GM12878 (cell line): ENCODE measurements around the gene ADCYAP1R1. TPM values are rescaled to one million over a fixed set of nuclear protein-coding genes. Genes with fewer than 3 reads are reported as not detected.

ENCODE experiments used
- ATAC-seq: fragments of 200-7000 bp; cut with Tn5 transposase; 3 replicates; pipeline ENCODE4 v1.9.1; 2020; ENCODE audit warnings: mild to moderate bottlenecking, moderate library complexity
- BruUV-seq: library from RNA; stranded (reverse); fragments of 400-500 nt; replicated peaks from 2 replicates; lab custom pipeline; 2021; lab: Mats Ljungman, UMichigan
- CTCF ChIA-PET: fragments of 300-600 bp; sonication (Branson Sonifier 250); formaldehyde crosslinking; extraction: SDS; loops from one replicate; lab custom pipeline; 2021; ENCODE audit warnings: inconsistent platforms; lab: Yijun Ruan, JAX
- POLR2A ChIA-PET: fragments of 350-600 bp; formaldehyde crosslinking; extraction: SDS; loops from one replicate; lab custom pipeline; 2021; ENCODE audit warnings: inconsistent platforms; lab: Charles Lee
- RAD21 ChIA-PET: fragments of 300-600 bp; sonication (Branson Sonifier 250); formaldehyde crosslinking; loops from one replicate; lab custom pipeline; 2023; ENCODE audit warnings: antibody characterized with exemption; ENCODE audit not compliant: unreplicated experiment; lab: Charles Lee
- SMC1A ChIA-PET: fragments of 300-600 bp; sonication (Branson Sonifier 250); formaldehyde crosslinking; loops from one replicate; lab custom pipeline; 2023; ENCODE audit not compliant: unreplicated experiment, uncharacterized antibody; lab: Charles Lee
- DNase-seq: peaks from one replicate; pipeline ENCODE4 v3.0.0-alpha.2; 2011; ENCODE audit warnings: low read depth, low spot score
- FAIRE-seq: peaks from 3 replicates; lab custom pipeline; 2011; peaks lifted over from hg19 to GRCh38; lab: Jason Lieb, UNC
- H2AFZ ChIP-seq: 2 replicates; pipeline ENCODE4 v1.6.0; 2011; ENCODE audit warnings: low read depth, low read length, control low read depth; ENCODE audit not compliant: control insufficient read depth
- H3K27ac ChIP-seq: 2 replicates; pipeline ENCODE4 v1.5.1; 2011; ENCODE audit warnings: control low read depth; ENCODE audit not compliant: control insufficient read depth, insufficient read depth
- H3K27me3 ChIP-seq, 2 experiments: replicated peaks in 1 of 2; 2 replicates each; pipeline versions ENCODE4 v1.6.0 to v1.6.1; 2011; ENCODE audit warnings: low read length in 1 of 2; ENCODE audit not compliant: control insufficient read depth in 2 of 2, insufficient read depth in 2 of 2
- H3K36me3 ChIP-seq, 2 experiments: 2 replicates each; pipeline ENCODE4 v1.5.1; 2011; ENCODE audit warnings: low read length in 1 of 2; ENCODE audit not compliant: control insufficient read depth in 2 of 2, insufficient read depth in 2 of 2
- H3K4me1 ChIP-seq: 2 replicates; pipeline ENCODE4 v1.6.1; 2011; ENCODE audit warnings: mild to moderate bottlenecking, low read length, moderate library complexity, mixed read lengths; ENCODE audit not compliant: control insufficient read depth, insufficient read depth
- H3K4me2 ChIP-seq: 2 replicates; pipeline ENCODE4 v1.6.0; 2011; ENCODE audit warnings: control low read depth; ENCODE audit not compliant: control insufficient read depth, insufficient read depth
- H3K4me3 ChIP-seq: fragments of 200-600 bp; sonication (generic); 2 replicates; pipeline ENCODE4 v1.5.1; 2016
- H3K79me2 ChIP-seq: 2 replicates; pipeline ENCODE4 v1.6.0; 2011; ENCODE audit warnings: low read length; ENCODE audit not compliant: control insufficient read depth, insufficient read depth
- H3K9ac ChIP-seq: 2 replicates; pipeline ENCODE4 v1.8.0; 2011; ENCODE audit warnings: low read length, control low read depth, mixed read lengths; ENCODE audit not compliant: control insufficient read depth, insufficient read depth
- H3K9me3 ChIP-seq: replicated peaks from 3 replicates; pipeline ENCODE4 v1.5.1; 2011; ENCODE audit warnings: mild to moderate bottlenecking, low read length; ENCODE audit not compliant: control insufficient read depth, insufficient read depth
- H4K20me1 ChIP-seq: 2 replicates; pipeline ENCODE4 v1.6.0; 2011; ENCODE audit not compliant: control insufficient read depth, insufficient read depth
- CBX3 ChIP-seq: fragments of 200-600 bp; sonication (generic); IDR thresholded peaks from 2 replicates; pipeline ENCODE4 v1.6.1; 2016; ENCODE audit warnings: low read depth, borderline replicate concordance
- CHD1 ChIP-seq: IDR thresholded peaks from 2 replicates; pipeline ENCODE4 v1.6.1; 2012; ENCODE audit warnings: low read depth, low read length, improper control_type of control experiment
- FOXK2 ChIP-seq: fragments of 450-650 bp; IDR thresholded peaks from 2 replicates; pipeline ENCODE4 v1.6.1; 2017; ENCODE audit warnings: mild to moderate bottlenecking, moderate library complexity
- HDAC6 ChIP-seq: fragments of 200-600 bp; sonication (generic); IDR thresholded peaks from one replicate; pipeline ENCODE4 v1.8.0; 2017; ENCODE audit warnings: antibody characterized with exemption; ENCODE audit not compliant: unreplicated experiment
- PML ChIP-seq: IDR thresholded peaks from 2 replicates; pipeline ENCODE4 v1.6.1; 2012; ENCODE audit warnings: low read length, inconsistent platforms
- POU2F2 ChIP-seq: IDR thresholded peaks from 3 replicates; pipeline ENCODE4 v1.6.1; 2011; ENCODE audit warnings: low read depth, mild to moderate bottlenecking, low read length, borderline replicate concordance
- RUNX3 ChIP-seq: IDR thresholded peaks from 2 replicates; pipeline ENCODE4 v1.6.1; 2012; ENCODE audit warnings: low read length, inconsistent platforms
- WGBS: methylation state at CpG from one replicate; pipeline ENCODE4 v1.1.6; 2016; ENCODE audit warnings: low lambda C conversion rate; ENCODE audit not compliant: insufficient replicate concordance, insufficient coverage; ENCODE audit errors: missing lambda C conversion rate; 5-methylcytosine and 5-hydroxymethylcytosine counted together
- in situ Hi-C: fragments of 300-500 bp; cut with MboI; formaldehyde crosslinking; loops from 9 replicates; pipeline ENCODE4 v1.14.3; 2018; ENCODE audit warnings: mixed read lengths
- intact Hi-C: fragments of 100-400 bp; cut with micrococcal nuclease; formaldehyde crosslinking; loops from one replicate; pipeline ENCODE4 v1.14.2; 2022; ENCODE audit not compliant: unreplicated experiment
- polyA plus RNA-seq, 11 experiments: library from polyadenylated mRNA; depleted of rRNA in 4 of 11; unstranded in 6 of 11; stranded (reverse) in 5 of 11; fragments of >200 nt; fragmentation: Nextera tagmentation in 4 of 11; fragmentation: Illumina TruSeq in 1 of 11; extraction: Ambion mirVana in 4 of 11; extraction: Trizol in 1 of 11; gene quantifications; 1 replicate in 1 of 11; 2 replicates in 10 of 11; pipeline versions ENCODE4 v1.2.1 to v1.2.3, GENCODE V29; 2011 to 2016; ENCODE audit warnings: inconsistent platforms in 2 of 11, missing spikeins in 2 of 11, low read depth in 1 of 11
- total RNA-seq, 4 experiments: library from RNA; depleted of rRNA in 3 of 4; stranded (reverse); fragments of >200 nt in 3 of 4; fragmentation: Illumina TruSeq in 1 of 4; extraction: Trizol in 1 of 4; gene quantifications; 2 replicates each; pipeline versions ENCODE4 v1.2.1 to v1.2.3, GENCODE V29; 2013 to 2021
- TF ChIP-seq, protein P1 (sequence below): fragments of 450-650 bp; IDR thresholded peaks from 2 replicates; pipeline ENCODE4 v1.6.1; 2017; ENCODE audit warnings: low read depth, mild to moderate bottlenecking, moderate library complexity

Gene ADCYAP1R1
- total and polyA plus RNA-seq, 10 of the 15 experiments (the other 5 are each of a cell fraction or from before 2014, with no cell fraction given), result not detected

GRCh38 chr7:31120800-31121513, 68.8 kb downstream of the ADCYAP1R1 start:
- no peak overlapping the region for H3K27ac ChIP-seq
- no peaks in the 10 kb centered on the region for H3K4me1 ChIP-seq
- H3K27me3 ChIP-seq, result no peaks in the 10 kb centered on the region; a peak in 3 of 4 replicates
- WGBS, result 6% methylated on average over 3 of the region's 3 CpGs
- ChIA-PET SMC1A (interaction anchor here (2.8 to 6.9 kb wide), 2 partner anchors 12 to 138 kb away, joined by 25 to 146 read pairs; no protein-coding TSS in a partner anchor), RAD21 (interaction anchor here (1.4 to 7.7 kb wide), 2 partner anchors 138 to 187 kb away, joined by 4 to 176 read pairs; no protein-coding TSS in a partner anchor), POLR2A (no interaction called here), CTCF (interaction anchor here (0.7 to 10.0 kb wide), 11 partner anchors 8 to 321 kb away, joined by 3 to 398 read pairs (median 4); no protein-coding TSS in a partner anchor)
- BruUV-seq, result no TSS peak
- H3K36me3 ChIP-seq, result no peaks in the 10 kb centered on the region
- H3K4me3 ChIP-seq, result no peak overlapping the region
- intact Hi-C loops (loop anchor here (5.0 kb wide), 1 partner anchor 184 kb away; no protein-coding TSS in a partner anchor), in situ Hi-C loops (loop anchor here (5.0 kb wide), 2 partner anchors 139 to 319 kb away; no protein-coding TSS in a partner anchor)
- DNase-seq (no peak), FAIRE-seq (no peak), ATAC-seq (no peak)
- no peak overlapping the region for H2AFZ ChIP-seq
- H3K4me2 ChIP-seq, result no peak overlapping the region
- no peaks in the 10 kb centered on the region for H3K79me2 ChIP-seq
- H4K20me1 ChIP-seq, result no peaks in the 10 kb centered on the region
- TF ChIP-seq POU2F2 (no peak), PML (no peak), HDAC6 (no peak), CHD1 (no peak), RUNX3 (no peak), FOXK2 (no peak), CBX3 (no peak)
- TF ChIP-seq, protein P1, sequence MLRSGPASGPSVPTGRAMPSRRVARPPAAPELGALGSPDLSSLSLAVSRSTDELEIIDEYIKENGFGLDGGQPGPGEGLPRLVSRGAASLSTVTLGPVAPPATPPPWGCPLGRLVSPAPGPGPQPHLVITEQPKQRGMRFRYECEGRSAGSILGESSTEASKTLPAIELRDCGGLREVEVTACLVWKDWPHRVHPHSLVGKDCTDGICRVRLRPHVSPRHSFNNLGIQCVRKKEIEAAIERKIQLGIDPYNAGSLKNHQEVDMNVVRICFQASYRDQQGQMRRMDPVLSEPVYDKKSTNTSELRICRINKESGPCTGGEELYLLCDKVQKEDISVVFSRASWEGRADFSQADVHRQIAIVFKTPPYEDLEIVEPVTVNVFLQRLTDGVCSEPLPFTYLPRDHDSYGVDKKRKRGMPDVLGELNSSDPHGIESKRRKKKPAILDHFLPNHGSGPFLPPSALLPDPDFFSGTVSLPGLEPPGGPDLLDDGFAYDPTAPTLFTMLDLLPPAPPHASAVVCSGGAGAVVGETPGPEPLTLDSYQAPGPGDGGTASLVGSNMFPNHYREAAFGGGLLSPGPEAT, result no peak
- no peak overlapping the region for H3K9ac ChIP-seq
- no peaks in the 10 kb centered on the region for H3K9me3 ChIP-seq
